Retinal pigment epithelial cell (primary cell): Measurements from ENCODE around the gene CMTM3.

Experiments
- DNase-seq: peaks from one replicate; pipeline ENCODE4 v3.0.0-alpha.2; 2010; ENCODE audit warnings: low read depth
- H3K4me3 ChIP-seq: 2 replicates; pipeline ENCODE4 v1.5.1; 2011; ENCODE audit warnings: mild to moderate bottlenecking, low read length, control low read depth, moderate library complexity
- CTCF ChIP-seq: conservative IDR thresholded peaks from 2 replicates; pipeline ENCODE4 v1.5.1; 2011; ENCODE audit warnings: low read depth, low read length, control low read depth, inconsistent platforms

The CMTM3 gene

GRCh38 chr16:66574531-66574930 lies 30.0 kb upstream of the CMTM3 start:
- no peak for TF ChIP-seq CTCF
- H3K4me3 ChIP-seq: no peak overlapping the region
- no peak for DNase-seq

GRCh38 chr16:66575060-66575459 lies 29.4 kb upstream of the CMTM3 start:
- no peak for DNase-seq
- TF ChIP-seq CTCF: no peak
- H3K4me3 ChIP-seq: no peak overlapping the region

GRCh38 chr16:66576296-66576695 lies 28.2 kb upstream of the CMTM3 start:
- no peak for TF ChIP-seq CTCF
- no peak for DNase-seq
- H3K4me3 ChIP-seq: no peak overlapping the region

- no peak for DNase-seq
- TF ChIP-seq CTCF: no peak
- peak within 1 kb of the TSS; percentile 21 for H3K4me3 ChIP-seq
These were observed 25.6 kb upstream of the CMTM3 start, which contains the start of gene CMTM2 for GRCh38 chr16:66578651-66579531. CMTM2 (plus strand) TSS chr16:66579463; CDS start chr16:66579608, 145 bp downstream.

- DNase-seq: peak; percentile 77
- no peak overlapping the region for H3K4me3 ChIP-seq
- TF ChIP-seq CTCF: peak; percentile 31
These were observed 23.8 kb upstream of the CMTM3 start for GRCh38 chr16:66580605-66581209.

GRCh38 chr16:66581246-66581952 lies 23.1 kb upstream of the CMTM3 start:
- no peak for DNase-seq
- no peak for TF ChIP-seq CTCF

More at GRCh38 chr16:66581246-66581952, 23.1 kb upstream of the CMTM3 start:
- no peak overlapping the region for H3K4me3 ChIP-seq
